Stomach (tissue), 9 donors: ENCODE measurements around the gene RNF220. TPM values are rescaled to one million over a fixed set of nuclear protein-coding genes. Genes with fewer than 3 reads are reported as not detected.
"Not testable (repeated sequence)": the region's sequence is repeated elsewhere in the genome, so short reads cannot be mapped to it uniquely, and the experiment has no call there.

ENCODE experiments used
- DNase-seq, 2 donors: peaks; one replicate each; pipeline versions ENCODE4 v3.0.0 to v3.0.0-alpha.2; 2013 to 2019
- H3K27ac ChIP-seq, 5 donors: fragments of 200-600 bp in 4 of 5; sonication (generic) in 4 of 5; one replicate each; pipeline ENCODE4 v1.5.1; 2013 to 2019; ENCODE audit warnings: mild to moderate bottlenecking in 1 of 5, moderate library complexity in 1 of 5
- H3K27me3 ChIP-seq, 3 donors: fragments of 200-600 bp; sonication (generic); one replicate each; pipeline ENCODE4 v1.5.1; 2017 to 2019; ENCODE audit warnings: mixed run types in 1 of 3
- H3K36me3 ChIP-seq, 4 donors: fragments of 200-600 bp; sonication (generic); 1 replicate in 3 of 4; 2 replicates in 1 of 4; pipeline ENCODE4 v1.5.1; 2016 to 2019
- H3K4me1 ChIP-seq, 4 donors: fragments of 200-600 bp; sonication (generic); one replicate each; pipeline ENCODE4 v1.5.1; 2016 to 2019
- H3K4me3 ChIP-seq, 4 donors: fragments of 200-600 bp; sonication (generic) in 3 of 4; one replicate each; pipeline ENCODE4 v1.5.1; 2016 to 2019; ENCODE audit warnings: mild to moderate bottlenecking in 1 of 4
- H3K9me3 ChIP-seq, 4 donors: fragments of 200-600 bp; sonication (generic); one replicate each; pipeline ENCODE4 v1.5.1; 2016 to 2019
- EP300 ChIP-seq: sonication (generic); formaldehyde crosslinking; IDR thresholded peaks from one replicate; pipeline ENCODE4 v1.6.1; 2017; ENCODE audit warnings: antibody characterized with exemption
- POLR2A ChIP-seq, 4 donors: fragments of 450-650 bp; IDR thresholded peaks; one replicate each; pipeline ENCODE4 v1.6.1; 2016; ENCODE audit warnings: antibody characterized with exemption in 4 of 4, control low read depth in 2 of 4, mild to moderate bottlenecking in 1 of 4, moderate library complexity in 1 of 4
- POLR2AphosphoS5 ChIP-seq, 3 donors: sonication (generic); formaldehyde crosslinking; IDR thresholded peaks; one replicate each; pipeline ENCODE4 v1.6.1; 2016; ENCODE audit warnings: antibody characterized with exemption in 3 of 3
- WGBS, 5 donors: extraction: QIAGEN DNeasy Blood & Tissue Kit in 3 of 5; methylation state at CpG; one replicate each; pipeline versions ENCODE4 v1.1.5 to v1.1.7; 2013 to 2018; 5-methylcytosine and 5-hydroxymethylcytosine counted together
- intact Hi-C: fragments of 100-400 bp; cut with DNase I; formaldehyde crosslinking; loops from one replicate; pipeline ENCODE4 v1.15.1; 2023; ENCODE audit warnings: low total_unique reads
- polyA plus RNA-seq, 3 donors: library from polyadenylated mRNA; stranded (reverse); fragments of 200-250 nt; gene quantifications; one replicate each; pipeline ENCODE4 v1.2.3, GENCODE V29; 2013
- total RNA-seq, 5 donors: library from RNA; depleted of rRNA; stranded (reverse); fragments of >200 nt; gene quantifications; one replicate each; pipeline versions ENCODE4 v1.1.0 to v1.2.3, GENCODE V29; 2014 to 2016
- TF ChIP-seq, protein P1 (sequence below), 7 experiments: fragments of 450-650 bp in 4 of 7; fragments of 200-600 bp in 3 of 7; sonication (generic) in 3 of 7; IDR thresholded peaks; one replicate each; pipeline ENCODE4 v1.5.1; 2016 to 2019; ENCODE audit warnings: antibody characterized with exemption in 7 of 7, control low read depth in 2 of 7, mild to moderate bottlenecking in 1 of 7
- donor health status: healthy with polysubstance abuse.
- donor health status: Bipolar disorder and iron deficiency.
- donor health status: healthy.

Gene RNF220
- total and polyA plus RNA-seq, 8 donors: 21.0 to 207 (median 47.2) TPM

DNA sequence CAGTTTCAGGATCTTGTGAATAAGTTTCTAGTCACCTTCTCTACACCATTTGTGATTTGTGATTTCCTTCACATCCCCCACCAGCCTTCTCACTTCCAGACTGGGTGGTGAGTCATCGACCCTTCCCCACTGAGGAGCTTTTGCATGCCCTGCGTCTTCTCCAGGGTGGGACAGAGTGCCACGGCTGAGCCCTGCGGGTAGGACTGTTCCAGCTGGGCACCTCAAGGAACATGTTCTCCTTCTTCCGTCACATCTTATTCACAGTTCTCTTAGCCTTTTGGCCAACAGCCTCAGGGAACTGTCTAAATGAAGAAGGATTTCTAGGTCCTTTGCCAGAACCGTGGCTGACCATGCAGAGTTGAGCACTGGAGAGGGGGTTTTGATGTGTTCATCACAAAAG lies 152.7 kb downstream of the RNF220 start:
- 54 to 73% (median 68%) methylated on average over 6 of the region's 6 CpGs for WGBS, 5 donors

DNA sequence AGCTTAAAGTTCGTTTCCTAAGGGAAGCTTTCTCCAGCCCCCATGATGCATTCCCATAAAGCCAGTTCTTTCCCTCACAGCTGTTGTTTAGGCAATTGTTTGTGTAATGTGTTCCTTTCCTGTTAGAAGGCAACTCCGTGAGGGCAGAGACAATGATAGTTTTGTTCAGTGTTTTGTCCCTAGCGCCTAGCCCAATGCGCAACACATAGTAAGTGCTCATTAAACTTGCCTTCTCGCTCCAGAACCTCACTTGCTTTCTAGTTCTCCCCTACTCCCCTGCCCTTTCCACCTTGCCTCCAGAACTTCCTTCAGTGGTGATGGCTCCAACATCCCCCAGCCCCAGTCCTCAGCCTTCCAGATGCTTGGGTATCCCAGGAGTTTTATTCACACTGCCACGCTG lies 153.8 kb downstream of the RNF220 start:
- Histone ChIP-seq H3K36me3 (no peaks in the 10 kb centered on the region), H3K9me3 (no peaks in the 10 kb centered on the region), H3K4me3 (no peak overlapping the region), H3K27ac (no peak overlapping the region), H3K27me3 (peaks cover 0 to 14% (median 0%) of the 10 kb centered on the region in 3 donors), H3K4me1 (no peaks in the 10 kb centered on the region)
- 68 to 76% (median 73%) methylated on average over 6 of the region's 6 CpGs for WGBS, 5 donors
- TF ChIP-seq POLR2A (IDR thresholded peaks at IDR 0.05) (no peak), EP300 (no peak), POLR2AphosphoS5 (IDR thresholded peaks at IDR 0.05) (no peak)
- TF ChIP-seq, protein P1, sequence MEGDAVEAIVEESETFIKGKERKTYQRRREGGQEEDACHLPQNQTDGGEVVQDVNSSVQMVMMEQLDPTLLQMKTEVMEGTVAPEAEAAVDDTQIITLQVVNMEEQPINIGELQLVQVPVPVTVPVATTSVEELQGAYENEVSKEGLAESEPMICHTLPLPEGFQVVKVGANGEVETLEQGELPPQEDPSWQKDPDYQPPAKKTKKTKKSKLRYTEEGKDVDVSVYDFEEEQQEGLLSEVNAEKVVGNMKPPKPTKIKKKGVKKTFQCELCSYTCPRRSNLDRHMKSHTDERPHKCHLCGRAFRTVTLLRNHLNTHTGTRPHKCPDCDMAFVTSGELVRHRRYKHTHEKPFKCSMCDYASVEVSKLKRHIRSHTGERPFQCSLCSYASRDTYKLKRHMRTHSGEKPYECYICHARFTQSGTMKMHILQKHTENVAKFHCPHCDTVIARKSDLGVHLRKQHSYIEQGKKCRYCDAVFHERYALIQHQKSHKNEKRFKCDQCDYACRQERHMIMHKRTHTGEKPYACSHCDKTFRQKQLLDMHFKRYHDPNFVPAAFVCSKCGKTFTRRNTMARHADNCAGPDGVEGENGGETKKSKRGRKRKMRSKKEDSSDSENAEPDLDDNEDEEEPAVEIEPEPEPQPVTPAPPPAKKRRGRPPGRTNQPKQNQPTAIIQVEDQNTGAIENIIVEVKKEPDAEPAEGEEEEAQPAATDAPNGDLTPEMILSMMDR (IDR thresholded peaks at IDR 0.05): no peak
- intact Hi-C loops: no loop called here
- no peak for DNase-seq

More for the DNA sequence above, 152.7 kb downstream of the RNF220 start:
- H3K27me3 ChIP-seq: peaks cover 0 to 9% (median 0%) of the 10 kb centered on the region in 3 donors
- DNase-seq: no peak
- no peaks in the 10 kb centered on the region for H3K9me3 ChIP-seq
- no peak overlapping the region for H3K4me3 ChIP-seq
- no peaks in the 10 kb centered on the region for H3K4me1 ChIP-seq
- H3K27ac ChIP-seq: no peak overlapping the region
- no peaks in the 10 kb centered on the region for H3K36me3 ChIP-seq
- intact Hi-C loops: no loop called here
- TF ChIP-seq POLR2AphosphoS5 (IDR thresholded peaks at IDR 0.05): no peak
- TF ChIP-seq EP300: no peak
- TF ChIP-seq POLR2A (IDR thresholded peaks at IDR 0.05): no peak
- TF ChIP-seq, protein P1 (IDR thresholded peaks at IDR 0.05): no peak

DNA sequence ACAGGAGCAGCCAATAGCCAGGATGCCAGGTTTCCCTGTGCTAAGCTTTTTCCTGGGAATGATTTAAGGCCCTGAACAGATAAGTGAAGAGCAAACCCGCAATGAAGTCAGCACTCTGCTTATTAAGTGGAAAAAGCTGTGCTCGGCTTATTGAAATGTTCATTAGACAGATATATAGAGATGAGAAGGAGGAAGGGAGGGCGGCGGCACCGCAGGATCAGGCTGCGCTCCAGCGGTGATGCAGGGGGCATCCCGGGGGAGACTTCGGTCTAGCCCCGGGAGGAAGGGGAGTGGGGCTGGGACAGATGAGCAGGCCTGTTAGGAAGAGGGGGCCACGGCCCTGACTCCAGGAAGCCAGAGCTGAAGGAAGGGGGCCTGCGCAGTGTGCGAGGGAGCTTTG lies 154.3 kb downstream of the RNF220 start:
- peaks cover 0 to 14% (median 0%) of the 10 kb centered on the region in 3 donors for H3K27me3 ChIP-seq
- no peaks in the 10 kb centered on the region for H3K36me3 ChIP-seq
- WGBS, 5 donors: 78 to 86% (median 81%) methylated on average over 13 of the region's 13 CpGs
- TF ChIP-seq EP300 (no peak), POLR2A (IDR thresholded peaks at IDR 0.05) (no peak), POLR2AphosphoS5 (IDR thresholded peaks at IDR 0.05) (no peak)
- TF ChIP-seq, protein P1 (IDR thresholded peaks at IDR 0.05): no peak
- no peaks in the 10 kb centered on the region for H3K9me3 ChIP-seq
- H3K4me1 ChIP-seq: no peaks in the 10 kb centered on the region
- no peak for DNase-seq
- no peak overlapping the region for H3K27ac ChIP-seq
- intact Hi-C loops: no loop called here
- no peak overlapping the region for H3K4me3 ChIP-seq

DNA sequence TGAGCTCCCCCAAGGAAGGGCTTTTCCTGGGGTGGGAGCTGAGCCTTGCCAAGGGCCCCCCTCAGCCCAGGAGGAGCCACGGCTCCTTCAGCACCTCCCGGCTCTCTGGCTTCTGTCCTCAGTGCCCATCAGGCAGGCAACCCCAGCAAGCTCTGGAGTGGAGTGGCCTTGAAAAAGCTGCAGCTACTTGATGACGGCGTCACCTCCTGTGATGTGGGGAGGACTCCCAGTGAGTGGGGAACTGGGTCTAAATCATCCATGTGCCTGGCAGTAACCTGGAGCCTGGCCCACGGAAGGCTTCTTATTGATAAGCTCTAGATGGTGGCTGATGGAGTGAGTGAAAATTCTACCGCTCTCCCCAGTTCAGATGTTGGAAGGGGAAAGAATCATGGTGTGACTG lies 154.9 kb downstream of the RNF220 start:
- DNase-seq: no peak
- TF ChIP-seq, protein P1 (IDR thresholded peaks at IDR 0.05): no peak
- TF ChIP-seq EP300: no peak
- no peak for TF ChIP-seq POLR2A (IDR thresholded peaks at IDR 0.05)
- no peak for TF ChIP-seq POLR2AphosphoS5 (IDR thresholded peaks at IDR 0.05)
- no peak overlapping the region for H3K27ac ChIP-seq
- no peak overlapping the region for H3K4me3 ChIP-seq
- no peaks in the 10 kb centered on the region for H3K4me1 ChIP-seq
- 82 to 93% (median 85%) methylated on average over 4 to 6 of the region's 6 CpGs for WGBS, 5 donors
- intact Hi-C loops: no loop called here
- H3K36me3 ChIP-seq: no peaks in the 10 kb centered on the region
- no peaks in the 10 kb centered on the region for H3K9me3 ChIP-seq
- H3K27me3 ChIP-seq: peaks cover 0 to 16% (median 0%) of the 10 kb centered on the region in 3 donors

DNA sequence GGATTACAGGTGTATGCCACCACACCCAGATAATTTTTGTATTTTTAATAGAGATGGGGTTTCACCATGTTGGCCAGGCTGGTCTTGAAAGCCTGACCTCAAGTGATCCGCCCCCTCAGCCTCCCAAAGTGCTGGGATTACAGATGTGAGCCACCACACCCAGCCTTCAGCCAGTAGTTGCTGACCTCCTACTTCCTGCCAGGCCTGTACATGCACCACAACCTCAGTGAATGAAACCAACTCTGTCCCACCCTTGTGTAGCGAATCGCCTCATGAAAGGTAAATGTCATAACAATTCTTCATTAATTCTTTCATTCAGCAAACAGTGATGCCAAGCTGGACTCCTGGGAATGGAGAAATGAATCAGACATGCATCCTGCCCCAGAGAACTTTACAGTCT lies 155.6 kb downstream of the RNF220 start:
- H3K4me1 ChIP-seq, H3K4me3 ChIP-seq, H3K9me3 ChIP-seq, H3K27ac ChIP-seq, H3K36me3 ChIP-seq, DNase-seq, intact Hi-C loops: not testable (repeated sequence)
- H3K27me3 ChIP-seq: peaks cover 0 to 24% (median 0%) of the 10 kb centered on the region in 3 donors
- WGBS, 5 donors: 80 to 86% (median 85%) methylated on average over 3 of the region's 3 CpGs
